Choroid plexus epithelial cell (primary cell): ENCODE results near the gene C7.

Experiments used
- DNase-seq: peaks from one replicate; pipeline ENCODE4 v3.0.0-alpha.2; 2010; ENCODE audit warnings: low read depth
- H3K4me3 ChIP-seq: 2 replicates; pipeline ENCODE4 v1.5.1; 2011; ENCODE audit warnings: low read depth, mild to moderate bottlenecking, control low read depth, low read length, moderate library complexity
- TF ChIP-seq, protein P1 (sequence below): conservative IDR thresholded peaks from 2 replicates; pipeline ENCODE4 v1.5.1; 2011; ENCODE audit warnings: low read depth, mild to moderate bottlenecking, control low read depth, inconsistent platforms, low read length, moderate library complexity

The C7 gene

DNA sequence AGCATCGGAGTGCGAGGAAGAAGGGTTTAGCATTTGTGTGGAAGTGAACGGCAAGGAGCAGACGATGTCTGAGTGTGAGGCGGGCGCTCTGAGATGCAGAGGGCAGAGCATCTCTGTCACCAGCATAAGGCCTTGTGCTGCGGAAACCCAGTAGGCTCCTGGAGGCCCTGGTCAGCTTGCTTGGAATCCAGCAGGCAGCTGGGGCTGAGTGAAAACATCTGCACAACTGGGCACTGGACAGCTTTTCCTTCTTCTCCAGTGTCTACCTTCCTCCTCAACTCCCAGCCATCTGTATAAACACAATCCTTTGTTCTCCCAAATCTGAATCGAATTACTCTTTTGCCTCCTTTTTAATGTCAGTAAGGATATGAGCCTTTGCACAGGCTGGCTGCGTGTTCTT is 72.1 kb downstream of the C7 start:
- H3K4me3 ChIP-seq = no peak overlapping the region
- no peak for DNase-seq
- TF ChIP-seq, protein P1, sequence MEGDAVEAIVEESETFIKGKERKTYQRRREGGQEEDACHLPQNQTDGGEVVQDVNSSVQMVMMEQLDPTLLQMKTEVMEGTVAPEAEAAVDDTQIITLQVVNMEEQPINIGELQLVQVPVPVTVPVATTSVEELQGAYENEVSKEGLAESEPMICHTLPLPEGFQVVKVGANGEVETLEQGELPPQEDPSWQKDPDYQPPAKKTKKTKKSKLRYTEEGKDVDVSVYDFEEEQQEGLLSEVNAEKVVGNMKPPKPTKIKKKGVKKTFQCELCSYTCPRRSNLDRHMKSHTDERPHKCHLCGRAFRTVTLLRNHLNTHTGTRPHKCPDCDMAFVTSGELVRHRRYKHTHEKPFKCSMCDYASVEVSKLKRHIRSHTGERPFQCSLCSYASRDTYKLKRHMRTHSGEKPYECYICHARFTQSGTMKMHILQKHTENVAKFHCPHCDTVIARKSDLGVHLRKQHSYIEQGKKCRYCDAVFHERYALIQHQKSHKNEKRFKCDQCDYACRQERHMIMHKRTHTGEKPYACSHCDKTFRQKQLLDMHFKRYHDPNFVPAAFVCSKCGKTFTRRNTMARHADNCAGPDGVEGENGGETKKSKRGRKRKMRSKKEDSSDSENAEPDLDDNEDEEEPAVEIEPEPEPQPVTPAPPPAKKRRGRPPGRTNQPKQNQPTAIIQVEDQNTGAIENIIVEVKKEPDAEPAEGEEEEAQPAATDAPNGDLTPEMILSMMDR = no peak

DNA sequence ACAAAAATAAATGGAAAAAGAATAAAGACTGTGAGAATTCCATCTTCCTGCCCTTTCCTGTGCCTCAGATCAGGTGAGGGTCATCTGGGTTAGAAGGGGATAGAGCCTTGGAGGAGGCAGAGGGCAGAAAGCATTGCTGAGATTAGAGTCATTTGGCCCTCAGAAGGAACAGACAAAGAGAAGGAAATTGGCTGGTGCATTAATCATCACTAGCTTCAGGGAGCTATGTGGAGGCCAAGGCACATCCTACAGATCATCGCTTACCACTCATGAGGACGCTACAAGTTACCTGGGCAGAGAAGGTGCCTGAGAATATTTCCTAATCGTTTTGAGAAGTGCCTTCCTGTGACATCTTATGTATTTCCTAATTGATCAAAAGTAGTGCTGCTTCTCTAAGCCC is 74.5 kb downstream of the C7 start:
- TF ChIP-seq, protein P1 = no peak
- H3K4me3 ChIP-seq = no peak overlapping the region

DNA sequence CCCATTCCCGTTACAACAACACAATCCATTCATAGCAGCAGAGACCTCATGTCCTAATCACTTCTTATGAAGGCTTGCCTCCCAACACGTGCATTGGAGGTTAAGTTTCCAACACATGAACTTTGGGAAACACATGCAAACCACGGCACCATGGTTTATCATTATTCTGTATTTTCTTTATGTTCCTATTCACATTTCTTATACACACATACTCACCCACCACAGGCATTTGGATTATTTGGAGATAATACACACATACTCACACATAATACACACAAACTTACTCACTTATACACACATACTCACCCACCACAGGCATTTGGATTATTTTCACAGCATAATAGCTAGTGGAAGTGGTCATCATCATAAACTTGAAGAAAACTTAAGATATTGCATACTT is 75.6 kb downstream of the C7 start:
- peak; percentile 86 for DNase-seq
- no peak overlapping the region for H3K4me3 ChIP-seq
- TF ChIP-seq, protein P1 = no peak

More for the DNA sequence above, 74.5 kb downstream of the C7 start:
- DNase-seq = no peak

DNA sequence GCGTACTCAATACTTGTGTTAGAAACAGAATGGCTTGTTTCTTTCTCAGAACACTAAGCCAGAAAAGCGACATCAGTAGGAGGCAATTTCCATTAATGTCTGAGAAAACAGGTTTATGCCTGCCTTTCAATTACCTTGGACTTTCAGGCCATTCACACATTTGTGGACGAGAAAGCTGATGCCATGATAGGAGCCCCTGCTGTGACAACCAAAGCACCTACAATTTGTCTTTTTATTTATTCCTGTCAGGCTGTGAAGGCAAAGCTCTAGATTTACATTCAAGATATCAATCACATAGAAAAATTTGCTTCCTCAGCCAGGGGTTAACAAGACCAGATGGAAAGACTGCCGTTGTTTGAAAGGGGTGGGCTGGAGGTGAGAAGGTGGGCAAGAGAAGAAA is 76.2 kb downstream of the C7 start:
- H3K4me3 ChIP-seq = no peak overlapping the region
- TF ChIP-seq, protein P1 = no peak
- DNase-seq = no peak

DNA sequence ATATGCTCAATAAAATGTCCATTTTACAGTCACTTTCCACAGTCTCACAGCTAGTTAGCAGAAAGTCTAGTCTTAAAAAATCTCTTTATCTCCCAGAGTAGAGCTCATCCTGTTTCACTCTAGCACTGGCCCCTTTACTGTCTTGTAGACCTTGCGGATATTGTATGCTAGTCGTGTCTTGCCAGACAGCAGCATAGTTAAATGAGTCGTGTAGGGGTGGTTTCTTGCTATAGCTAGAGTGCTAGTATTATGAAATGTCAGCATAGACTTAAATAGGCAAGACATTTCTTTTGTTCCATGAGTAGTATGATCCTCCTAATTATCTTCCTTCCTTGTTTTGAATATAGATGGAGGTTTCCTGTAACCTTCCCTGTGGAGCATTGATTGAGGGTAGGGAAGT is 77.4 kb downstream of the C7 start:
- DNase-seq = no peak
- TF ChIP-seq, protein P1 = no peak
- H3K4me3 ChIP-seq = no peak overlapping the region

DNA sequence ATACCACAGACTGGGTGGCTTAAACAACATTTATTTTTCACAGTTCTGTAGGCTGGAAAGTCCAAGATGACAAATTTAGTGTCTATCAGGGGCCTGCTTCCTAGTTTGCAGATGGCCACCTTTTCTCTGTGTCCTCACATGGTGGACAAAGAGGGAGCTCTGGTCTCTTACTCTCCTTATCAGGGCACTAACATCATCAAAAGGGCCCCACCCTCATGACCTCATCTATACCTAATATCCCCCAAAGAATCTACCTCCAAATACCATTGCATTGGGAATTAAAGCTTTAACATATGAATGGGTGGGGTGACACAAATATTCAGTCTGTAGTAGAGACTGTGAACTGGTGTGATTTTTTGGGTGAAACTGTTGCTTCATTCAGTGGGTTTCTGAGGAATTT is 78.1 kb downstream of the C7 start:
- H3K4me3 ChIP-seq = no peak overlapping the region
- TF ChIP-seq, protein P1 = no peak
- no peak for DNase-seq

DNA sequence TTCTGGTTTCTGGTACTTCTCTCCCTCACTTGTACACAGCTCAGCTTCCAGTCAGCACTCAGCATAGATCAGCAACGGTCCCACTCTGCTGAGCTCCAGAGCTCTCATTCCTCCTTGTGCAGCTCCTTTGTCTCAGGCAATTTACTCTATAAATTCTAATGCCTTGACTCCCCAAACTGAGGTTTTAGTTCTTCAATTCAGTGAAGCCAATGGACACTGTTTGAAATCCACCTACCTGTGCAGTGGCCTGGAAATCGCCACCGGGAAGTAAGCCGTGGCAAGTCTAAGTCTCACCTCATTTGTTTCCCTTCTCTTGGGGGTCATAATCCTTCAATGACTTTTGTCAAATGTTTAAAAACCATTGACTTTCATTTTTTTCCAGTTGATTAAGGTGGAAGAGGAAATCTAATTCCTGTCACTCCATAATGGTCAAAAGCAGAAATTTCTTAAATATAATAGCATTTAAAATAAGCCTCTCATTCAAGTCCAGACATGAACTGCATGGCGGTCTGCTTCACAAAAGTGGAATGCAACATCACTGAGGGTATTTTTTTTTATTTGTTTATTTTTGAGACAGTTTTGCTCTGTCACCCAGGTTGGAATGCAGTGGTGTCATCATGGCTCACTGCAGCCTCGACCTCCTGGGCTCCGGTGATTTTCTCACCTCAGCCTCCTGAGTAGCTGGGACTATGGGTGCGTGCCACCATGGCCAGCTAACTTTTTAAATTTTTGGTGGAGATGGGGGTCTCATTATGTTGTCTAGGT is 79.6 kb downstream of the C7 start:
- H3K4me3 ChIP-seq = no peak overlapping the region
- TF ChIP-seq, protein P1 = no peak

More for the DNA sequence above, 79.6 kb downstream of the C7 start:
- DNase-seq = peak; percentile 41
